Naive B cell (primary cell): ENCODE data around the gene MAGI3. TPM values are rescaled to one million over a fixed set of nuclear protein-coding genes. Genes with fewer than 3 reads are reported as not detected.

Experiments
- ATAC-seq, 2 donors: fragments of 150-1000 bp; cut with Tn5 transposase; 2 replicates each; pipeline ENCODE4 v1.10.0; 2021; ENCODE audit warnings: low read depth in 2 of 2, mild to moderate bottlenecking in 2 of 2, moderate library complexity in 2 of 2
- DNase-seq: peaks from one replicate; pipeline ENCODE4 v3.0.0; 2022
- H3K27ac Mint-ChIP-seq, 6 donors: one replicate each; pipeline ENCODE4 v1.8.0; 2020 to 2022; ENCODE audit warnings: mild to moderate bottlenecking in 6 of 6, mixed read lengths in 6 of 6, moderate library complexity in 5 of 6, inconsistent platforms in 2 of 6
- H3K27me3 Mint-ChIP-seq, 3 donors: one replicate each; pipeline ENCODE4 v1.8.0; 2021 to 2022; ENCODE audit warnings: mixed read lengths in 3 of 3, mild to moderate bottlenecking in 1 of 3
- H3K36me3 Mint-ChIP-seq, 2 donors: one replicate each; pipeline ENCODE4 v1.8.0; 2020 to 2022; ENCODE audit warnings: mixed read lengths in 2 of 2, inconsistent platforms in 1 of 2, mild to moderate bottlenecking in 1 of 2
- H3K4me1 Mint-ChIP-seq, 3 donors: one replicate each; pipeline ENCODE4 v1.8.0; 2020 to 2022; ENCODE audit warnings: mixed read lengths in 3 of 3, inconsistent platforms in 1 of 3, mild to moderate bottlenecking in 1 of 3, moderate library complexity in 1 of 3
- H3K4me3 Mint-ChIP-seq, 8 donors: one replicate each; pipeline ENCODE4 v1.8.0; 2020 to 2022; ENCODE audit warnings: mild to moderate bottlenecking in 8 of 8, mixed read lengths in 8 of 8, moderate library complexity in 8 of 8, inconsistent platforms in 2 of 8
- H3K9me3 Mint-ChIP-seq, 7 donors: one replicate each; pipeline ENCODE4 v1.8.0; 2020 to 2022; ENCODE audit warnings: mixed read lengths in 7 of 7, mild to moderate bottlenecking in 5 of 7, inconsistent platforms in 2 of 7, moderate library complexity in 1 of 7
- polyA plus RNA-seq, 6 donors: library from polyadenylated mRNA; unstranded; fragments of 300-500 nt; fragmentation: Illumina TruSeq; gene quantifications; one replicate each; pipeline ENCODE4 v1.2.3, GENCODE V29; 2021; ENCODE audit warnings: low read depth in 6 of 6

The MAGI3 gene
- polyA plus RNA-seq, 6 donors from 2014 or later: 0.22 to 1.2 (median 0.74) TPM; not detected in 2

- Mint-ChIP-seq H3K4me1 (no peaks in the 10 kb centered on the region), H3K27me3 (peaks cover 0 to 4% (median 0%) of the 10 kb centered on the region in 3 donors), H3K36me3 (no peaks in the 10 kb centered on the region), H3K9me3 (peaks cover 0 to 7% (median 2%) of the 10 kb centered on the region in 7 donors), H3K4me3 (no peak overlapping the region), H3K27ac (no peak overlapping the region)
- no peak for ATAC-seq
- no peak for DNase-seq
These were observed 127.0 kb downstream of the MAGI3 start for GRCh38 chr1:113517346-113517745.

- Mint-ChIP-seq H3K9me3 (peaks cover 0 to 12% (median 3%) of the 10 kb centered on the region in 7 donors), H3K27me3 (peaks cover 0 to 4% (median under 1%) of the 10 kb centered on the region in 3 donors), H3K4me1 (no peaks in the 10 kb centered on the region), H3K27ac (no peak overlapping the region), H3K36me3 (no peaks in the 10 kb centered on the region), H3K4me3 (no peak overlapping the region)
- no peak for ATAC-seq
- DNase-seq: no peak
These were observed 127.7 kb downstream of the MAGI3 start for GRCh38 chr1:113517983-113518382.

GRCh38 chr1:113519556-113519955, 129.2 kb downstream of the MAGI3 start:
- H3K4me3 Mint-ChIP-seq: no peak overlapping the region
- H3K27ac Mint-ChIP-seq: no peak overlapping the region
- H3K27me3 Mint-ChIP-seq: peaks cover 0 to 11% (median 7%) of the 10 kb centered on the region in 3 donors
- DNase-seq: no peak
- no peak for ATAC-seq
- no peaks in the 10 kb centered on the region for H3K36me3 Mint-ChIP-seq
- H3K9me3 Mint-ChIP-seq: peaks cover 0 to 24% (median 8%) of the 10 kb centered on the region in 7 donors
- no peaks in the 10 kb centered on the region for H3K4me1 Mint-ChIP-seq

- peaks cover 4 to 13% (median 11%) of the 10 kb centered on the region in 3 donors for H3K27me3 Mint-ChIP-seq
- DNase-seq (no peak), ATAC-seq (no peak)
- H3K36me3 Mint-ChIP-seq: peaks cover 0 to 5% of the 10 kb centered on the region in 2 donors
- no peaks in the 10 kb centered on the region for H3K4me1 Mint-ChIP-seq
- no peak overlapping the region for H3K27ac Mint-ChIP-seq
- H3K4me3 Mint-ChIP-seq: no peak overlapping the region
- H3K9me3 Mint-ChIP-seq: peaks cover 2 to 12% (median 10%) of the 10 kb centered on the region in 7 donors
These were observed 139.7 kb downstream of the MAGI3 start for GRCh38 chr1:113530021-113530420.

GRCh38 chr1:113531321-113531720, 141.0 kb downstream of the MAGI3 start:
- Mint-ChIP-seq H3K36me3 (no peaks in the 10 kb centered on the region), H3K4me3 (no peak overlapping the region), H3K27ac (no peak overlapping the region), H3K9me3 (peaks cover 0 to 9% (median 5%) of the 10 kb centered on the region in 7 donors), H3K27me3 (peaks cover 0 to 8% (median 8%) of the 10 kb centered on the region in 3 donors), H3K4me1 (no peaks in the 10 kb centered on the region)
- no peak for ATAC-seq
- no peak for DNase-seq

- no peak for ATAC-seq
These were observed 142.7 kb downstream of the MAGI3 start for GRCh38 chr1:113533061-113533460.

GRCh38 chr1:113534130-113534817, 144.0 kb downstream of the MAGI3 start:
- Mint-ChIP-seq H3K4me1 (no peaks in the 10 kb centered on the region), H3K36me3 (no peaks in the 10 kb centered on the region)
- ATAC-seq: no peak

More at GRCh38 chr1:113533061-113533460, 142.7 kb downstream of the MAGI3 start:
- Mint-ChIP-seq H3K27me3 (peaks cover 0 to 7% (median 6%) of the 10 kb centered on the region in 3 donors), H3K4me3 (no peak overlapping the region), H3K36me3 (no peaks in the 10 kb centered on the region), H3K27ac (no peak overlapping the region), H3K9me3 (peaks cover 0 to 6% (median 5%) of the 10 kb centered on the region in 7 donors), H3K4me1 (no peaks in the 10 kb centered on the region)
- no peak for DNase-seq

GRCh38 chr1:113534875-113535274, 144.6 kb downstream of the MAGI3 start:
- H3K36me3 Mint-ChIP-seq: no peaks in the 10 kb centered on the region
- no peaks in the 10 kb centered on the region for H3K4me1 Mint-ChIP-seq
- no peak for DNase-seq
- no peak overlapping the region for H3K27ac Mint-ChIP-seq
- no peak for ATAC-seq
- peaks cover 0 to 7% (median 6%) of the 10 kb centered on the region in 3 donors for H3K27me3 Mint-ChIP-seq
- no peak overlapping the region for H3K4me3 Mint-ChIP-seq
- peaks cover 0 to 5% (median 0%) of the 10 kb centered on the region in 7 donors for H3K9me3 Mint-ChIP-seq

More at GRCh38 chr1:113534130-113534817, 144.0 kb downstream of the MAGI3 start:
- DNase-seq: no peak
- H3K27me3 Mint-ChIP-seq: peaks cover 0 to 7% (median 6%) of the 10 kb centered on the region in 3 donors
- no peak overlapping the region for H3K4me3 Mint-ChIP-seq
- no peak overlapping the region for H3K27ac Mint-ChIP-seq
- peaks cover 0 to 5% (median 0%) of the 10 kb centered on the region in 7 donors for H3K9me3 Mint-ChIP-seq

GRCh38 chr1:113536182-113536780, 146.0 kb downstream of the MAGI3 start:
- H3K4me3 Mint-ChIP-seq: no peak overlapping the region
- no peaks in the 10 kb centered on the region for H3K36me3 Mint-ChIP-seq
- peaks cover 0 to 5% (median 0%) of the 10 kb centered on the region in 7 donors for H3K9me3 Mint-ChIP-seq
- H3K27me3 Mint-ChIP-seq: peaks cover 0 to 9% (median 7%) of the 10 kb centered on the region in 3 donors
- no peak overlapping the region for H3K27ac Mint-ChIP-seq
- no peaks in the 10 kb centered on the region for H3K4me1 Mint-ChIP-seq
- ATAC-seq (no peak), DNase-seq (no peak)

- ATAC-seq (no peak), DNase-seq (no peak)
- H3K27ac Mint-ChIP-seq: no peak overlapping the region
- peaks cover 0 to 13% (median 7%) of the 10 kb centered on the region in 3 donors for H3K27me3 Mint-ChIP-seq
- no peaks in the 10 kb centered on the region for H3K4me1 Mint-ChIP-seq
- H3K9me3 Mint-ChIP-seq: peaks cover 0 to 7% (median 0%) of the 10 kb centered on the region in 7 donors
- H3K4me3 Mint-ChIP-seq: no peak overlapping the region
- no peaks in the 10 kb centered on the region for H3K36me3 Mint-ChIP-seq
These were observed 147.9 kb downstream of the MAGI3 start for GRCh38 chr1:113538225-113538624.

- no peak overlapping the region for H3K4me3 Mint-ChIP-seq
These were observed 150.0 kb downstream of the MAGI3 start for GRCh38 chr1:113540335-113540734.

GRCh38 chr1:113541106-113541505, 150.8 kb downstream of the MAGI3 start:
- Mint-ChIP-seq H3K27ac (peak overlapping the region in 1 of 6 donors; percentile 38), H3K9me3 (peaks cover 0 to 5% (median 0%) of the 10 kb centered on the region in 7 donors), H3K27me3 (peaks cover 0 to 7% (median 5%) of the 10 kb centered on the region in 3 donors), H3K4me3 (no peak overlapping the region), H3K4me1 (no peaks in the 10 kb centered on the region), H3K36me3 (no peaks in the 10 kb centered on the region)
- ATAC-seq: no peak
- DNase-seq: no peak

More at GRCh38 chr1:113540335-113540734, 150.0 kb downstream of the MAGI3 start:
- Mint-ChIP-seq H3K9me3 (peaks cover 0 to 5% (median 0%) of the 10 kb centered on the region in 7 donors), H3K36me3 (no peaks in the 10 kb centered on the region), H3K27ac (no peak overlapping the region), H3K27me3 (peaks cover 0 to 7% (median 7%) of the 10 kb centered on the region in 3 donors), H3K4me1 (no peaks in the 10 kb centered on the region)
- DNase-seq (no peak), ATAC-seq (no peak)

- no peak for DNase-seq
- no peaks in the 10 kb centered on the region for H3K4me1 Mint-ChIP-seq
- peaks cover 0 to 2% (median 0%) of the 10 kb centered on the region in 7 donors for H3K9me3 Mint-ChIP-seq
- no peak overlapping the region for H3K27ac Mint-ChIP-seq
- ATAC-seq: no peak
- no peak overlapping the region for H3K4me3 Mint-ChIP-seq
- H3K36me3 Mint-ChIP-seq: no peaks in the 10 kb centered on the region
- peaks cover 0 to 7% (median 0%) of the 10 kb centered on the region in 3 donors for H3K27me3 Mint-ChIP-seq
These were observed 151.9 kb downstream of the MAGI3 start for GRCh38 chr1:113542221-113542701.
